ENCODE measurements around the gene RIC3.

The RIC3 gene, protein sequence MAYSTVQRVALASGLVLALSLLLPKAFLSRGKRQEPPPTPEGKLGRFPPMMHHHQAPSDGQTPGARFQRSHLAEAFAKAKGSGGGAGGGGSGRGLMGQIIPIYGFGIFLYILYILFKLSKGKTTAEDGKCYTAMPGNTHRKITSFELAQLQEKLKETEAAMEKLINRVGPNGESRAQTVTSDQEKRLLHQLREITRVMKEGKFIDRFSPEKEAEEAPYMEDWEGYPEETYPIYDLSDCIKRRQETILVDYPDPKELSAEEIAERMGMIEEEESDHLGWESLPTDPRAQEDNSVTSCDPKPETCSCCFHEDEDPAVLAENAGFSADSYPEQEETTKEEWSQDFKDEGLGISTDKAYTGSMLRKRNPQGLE

DNA sequence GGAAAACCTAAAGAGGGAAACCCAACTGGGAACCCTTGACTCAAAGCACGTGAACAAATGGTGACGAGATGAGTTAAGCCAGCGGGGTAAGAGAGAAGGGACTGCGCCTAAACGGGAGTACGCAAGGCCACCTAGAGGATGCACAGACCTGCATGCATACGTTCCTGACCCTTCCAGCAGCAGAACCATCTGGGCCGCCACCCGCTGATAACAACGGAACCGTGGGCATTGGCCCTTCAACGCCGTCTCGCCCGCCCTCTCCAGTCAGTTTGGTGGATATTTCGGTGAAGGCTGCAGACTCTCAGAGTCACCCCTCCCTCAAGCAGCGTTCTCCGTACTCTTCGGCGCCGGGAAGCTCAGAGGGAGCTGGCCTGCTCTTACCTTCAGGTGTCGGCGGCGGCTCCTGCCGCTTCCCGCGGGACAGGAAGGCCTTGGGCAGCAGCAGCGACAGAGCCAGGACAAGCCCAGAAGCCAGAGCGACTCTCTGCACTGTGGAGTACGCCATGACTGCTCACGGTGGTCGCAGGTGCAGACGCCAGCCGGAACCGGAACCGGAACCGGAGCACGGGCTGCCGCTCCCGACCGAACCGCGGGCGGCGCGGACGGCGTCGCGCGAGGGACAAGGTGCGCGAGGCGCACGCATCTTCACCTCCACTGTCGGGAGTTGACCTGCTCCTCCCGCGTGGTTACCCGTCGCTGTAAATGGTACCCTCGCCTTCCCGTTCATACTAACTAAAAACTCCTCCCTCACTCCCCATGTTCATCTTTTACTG lies at the start of gene RIC3:
Gene RIC3, minus strand, starts transcription at position 541 of the 773 bp plus-strand sequence. Its CDS starts 36 bp downstream, at position 505.
- Histone ChIP-seq H3K27me3 (ENCODE audit: control insufficient read depth, low read length) (no peaks in the 10 kb centered on the region), H3K4me2 (ENCODE audit: low read length) (no peak within 1 kb of the TSS), H3F3A (ENCODE audit: control insufficient read depth, insufficient read depth) (no peaks in the 10 kb centered on the region), H3K27ac (ENCODE audit: low read depth, low read length) (no peak within 1 kb of the TSS), H3K79me2 (ENCODE audit: control insufficient read depth, low read length) (no peaks in the 10 kb centered on the region), H3K36me3 (ENCODE audit: control insufficient read depth, low read length) (no peaks in the 10 kb centered on the region), H3K9me2 (replicated peaks; ENCODE audit: control insufficient read depth, low read length) (no peaks in the 10 kb centered on the region), H3K9me3 (ENCODE audit: control insufficient read depth, insufficient read depth, low read length) (no peaks in the 10 kb centered on the region), H3K4me3 (ENCODE audit: low read length) (no peak within 1 kb of the TSS), H4K20me1 (ENCODE audit: control insufficient read depth, insufficient read depth, low read depth, low read length) (no peaks in the 10 kb centered on the region), H3K4me1 (ENCODE audit: control insufficient read depth, low read length) (no peaks in the 10 kb centered on the region)
- TF ChIP-seq, protein P1, sequence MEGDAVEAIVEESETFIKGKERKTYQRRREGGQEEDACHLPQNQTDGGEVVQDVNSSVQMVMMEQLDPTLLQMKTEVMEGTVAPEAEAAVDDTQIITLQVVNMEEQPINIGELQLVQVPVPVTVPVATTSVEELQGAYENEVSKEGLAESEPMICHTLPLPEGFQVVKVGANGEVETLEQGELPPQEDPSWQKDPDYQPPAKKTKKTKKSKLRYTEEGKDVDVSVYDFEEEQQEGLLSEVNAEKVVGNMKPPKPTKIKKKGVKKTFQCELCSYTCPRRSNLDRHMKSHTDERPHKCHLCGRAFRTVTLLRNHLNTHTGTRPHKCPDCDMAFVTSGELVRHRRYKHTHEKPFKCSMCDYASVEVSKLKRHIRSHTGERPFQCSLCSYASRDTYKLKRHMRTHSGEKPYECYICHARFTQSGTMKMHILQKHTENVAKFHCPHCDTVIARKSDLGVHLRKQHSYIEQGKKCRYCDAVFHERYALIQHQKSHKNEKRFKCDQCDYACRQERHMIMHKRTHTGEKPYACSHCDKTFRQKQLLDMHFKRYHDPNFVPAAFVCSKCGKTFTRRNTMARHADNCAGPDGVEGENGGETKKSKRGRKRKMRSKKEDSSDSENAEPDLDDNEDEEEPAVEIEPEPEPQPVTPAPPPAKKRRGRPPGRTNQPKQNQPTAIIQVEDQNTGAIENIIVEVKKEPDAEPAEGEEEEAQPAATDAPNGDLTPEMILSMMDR (IDR thresholded peaks at IDR 0.05; ENCODE audit: low read depth, low read length, poor library complexity, severe bottlenecking): no peak
- no peak for TF ChIP-seq EZH2phosphoT487 (IDR thresholded peaks at IDR 0.05; ENCODE audit: borderline replicate concordance, low read length)

DNA sequence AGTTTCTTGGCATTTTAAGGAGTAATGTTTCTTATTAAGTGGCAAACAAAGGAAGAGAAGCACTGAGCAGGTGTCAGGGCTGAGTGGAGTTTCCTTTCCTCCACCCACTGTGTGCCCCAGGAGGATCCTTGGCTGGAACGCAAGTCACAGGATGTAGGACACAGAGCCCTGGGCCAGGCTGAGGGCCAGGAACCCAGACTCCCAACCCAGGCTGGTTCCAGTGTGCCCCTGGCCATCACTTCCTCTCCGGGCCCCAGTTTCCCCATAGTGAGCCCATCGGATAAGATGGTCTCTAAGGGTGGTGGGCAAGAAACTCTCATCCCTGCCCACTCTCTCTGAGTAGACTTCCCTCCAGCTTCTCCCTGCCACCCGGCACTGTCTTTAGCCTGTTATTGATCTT lies 49.6 kb upstream of the RIC3 start:
- Histone ChIP-seq H4K20me1 (ENCODE audit: control insufficient read depth, insufficient read depth, low read depth, low read length) (no peaks in the 10 kb centered on the region), H3K4me3 (ENCODE audit: low read length) (no peak overlapping the region), H3K9me2 (replicated peaks; ENCODE audit: control insufficient read depth, low read length) (no peaks in the 10 kb centered on the region), H3K4me1 (ENCODE audit: control insufficient read depth, low read length) (no peaks in the 10 kb centered on the region), H3K27ac (ENCODE audit: low read depth, low read length) (no peak overlapping the region), H3K4me2 (ENCODE audit: low read length) (no peak overlapping the region), H3K79me2 (ENCODE audit: control insufficient read depth, low read length) (no peaks in the 10 kb centered on the region), H3K36me3 (ENCODE audit: control insufficient read depth, low read length) (no peaks in the 10 kb centered on the region), H3F3A (ENCODE audit: control insufficient read depth, insufficient read depth) (no peaks in the 10 kb centered on the region), H3K27me3 (ENCODE audit: control insufficient read depth, low read length) (no peaks in the 10 kb centered on the region), H3K9me3 (ENCODE audit: control insufficient read depth, insufficient read depth, low read length) (no peaks in the 10 kb centered on the region)
- no peak for TF ChIP-seq EZH2phosphoT487 (IDR thresholded peaks at IDR 0.05; ENCODE audit: borderline replicate concordance, low read length)
- TF ChIP-seq, protein P1 (IDR thresholded peaks at IDR 0.05; ENCODE audit: low read depth, low read length, poor library complexity, severe bottlenecking): no peak

DNA sequence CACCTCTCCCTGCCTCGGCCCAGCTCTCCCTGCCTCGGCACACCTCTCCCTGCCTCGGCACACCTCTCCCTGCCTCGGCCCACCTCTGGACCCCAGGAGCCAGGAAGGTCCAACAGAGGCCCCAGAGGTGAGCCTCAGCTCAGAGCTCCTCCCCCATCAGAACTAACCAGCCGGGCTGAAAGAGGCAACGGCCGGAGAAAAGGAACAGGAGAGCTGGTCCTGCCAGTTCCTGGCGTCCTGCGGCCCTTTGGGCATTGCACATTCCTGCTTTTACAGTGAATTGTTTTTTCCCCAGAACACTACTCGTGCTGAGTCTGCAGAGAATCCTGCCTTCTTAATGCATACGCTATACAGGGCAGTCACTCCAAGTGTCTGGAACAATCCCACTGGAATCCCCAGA lies 49.1 kb upstream of the RIC3 start:
- H3F3A ChIP-seq (ENCODE audit: control insufficient read depth, insufficient read depth): no peaks in the 10 kb centered on the region
- H3K79me2 ChIP-seq (ENCODE audit: control insufficient read depth, low read length): no peaks in the 10 kb centered on the region
- no peaks in the 10 kb centered on the region for H3K27me3 ChIP-seq (ENCODE audit: control insufficient read depth, low read length)

More for the DNA sequence above, 49.1 kb upstream of the RIC3 start:
- Histone ChIP-seq H3K36me3 (ENCODE audit: control insufficient read depth, low read length) (no peaks in the 10 kb centered on the region), H3K4me3 (ENCODE audit: low read length) (no peak overlapping the region), H3K4me1 (ENCODE audit: control insufficient read depth, low read length) (no peaks in the 10 kb centered on the region), H3K27ac (ENCODE audit: low read depth, low read length) (no peak overlapping the region), H4K20me1 (ENCODE audit: control insufficient read depth, insufficient read depth, low read depth, low read length) (no peaks in the 10 kb centered on the region), H3K9me3 (ENCODE audit: control insufficient read depth, insufficient read depth, low read length) (no peaks in the 10 kb centered on the region), H3K9me2 (replicated peaks; ENCODE audit: control insufficient read depth, low read length) (no peaks in the 10 kb centered on the region), H3K4me2 (ENCODE audit: low read length) (no peak overlapping the region)
- no peak for TF ChIP-seq EZH2phosphoT487 (IDR thresholded peaks at IDR 0.05; ENCODE audit: borderline replicate concordance, low read length)
- TF ChIP-seq, protein P1 (IDR thresholded peaks at IDR 0.05; ENCODE audit: low read depth, low read length, poor library complexity, severe bottlenecking): no peak

All from DOHH2 (cell line).